ENCODE measurements around the gene SPATA16. TPM values are rescaled to one million over a fixed set of nuclear protein-coding genes. Genes with fewer than 3 reads are reported as not detected.

SPATA16 gene
- total RNA-seq, 2 experiments from 2014 or later = not detected

DNA sequence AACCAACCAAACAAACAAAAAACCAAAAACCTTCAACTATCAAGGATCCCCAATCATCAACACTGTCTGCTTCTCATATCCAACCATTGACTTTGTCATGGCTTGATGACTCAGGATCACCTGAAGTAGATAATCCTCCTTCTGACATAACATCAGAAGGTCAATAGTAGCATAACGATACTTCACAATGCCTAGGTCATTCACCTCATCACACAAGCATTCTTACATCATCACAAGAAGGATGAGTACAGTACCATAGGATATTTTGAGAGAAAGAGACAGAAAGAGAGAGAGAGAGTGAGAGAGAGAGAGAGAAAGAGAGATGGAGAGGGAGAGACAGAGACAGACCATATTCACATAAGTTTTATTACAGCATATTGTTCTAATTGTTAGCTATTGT, 42.1 kb downstream of the SPATA16 start:
- Mint-ChIP-seq H3K36me3 (ENCODE audit: low read depth) (no peaks in the 10 kb centered on the region), H3K4me1 (ENCODE audit: low read depth) (no peaks in the 10 kb centered on the region), H3K27me3 (ENCODE audit: low read depth) (no peaks in the 10 kb centered on the region), H3K27ac (no peak overlapping the region), H3K4me3 (no peak overlapping the region), H3K9me3 (ENCODE audit: insufficient read depth) (no peaks in the 10 kb centered on the region)
- DNase-seq (no peak), ATAC-seq (no peak)
- CTCF ChIA-PET = no interaction called here
- POLR2A ChIA-PET = no interaction called here

DNA sequence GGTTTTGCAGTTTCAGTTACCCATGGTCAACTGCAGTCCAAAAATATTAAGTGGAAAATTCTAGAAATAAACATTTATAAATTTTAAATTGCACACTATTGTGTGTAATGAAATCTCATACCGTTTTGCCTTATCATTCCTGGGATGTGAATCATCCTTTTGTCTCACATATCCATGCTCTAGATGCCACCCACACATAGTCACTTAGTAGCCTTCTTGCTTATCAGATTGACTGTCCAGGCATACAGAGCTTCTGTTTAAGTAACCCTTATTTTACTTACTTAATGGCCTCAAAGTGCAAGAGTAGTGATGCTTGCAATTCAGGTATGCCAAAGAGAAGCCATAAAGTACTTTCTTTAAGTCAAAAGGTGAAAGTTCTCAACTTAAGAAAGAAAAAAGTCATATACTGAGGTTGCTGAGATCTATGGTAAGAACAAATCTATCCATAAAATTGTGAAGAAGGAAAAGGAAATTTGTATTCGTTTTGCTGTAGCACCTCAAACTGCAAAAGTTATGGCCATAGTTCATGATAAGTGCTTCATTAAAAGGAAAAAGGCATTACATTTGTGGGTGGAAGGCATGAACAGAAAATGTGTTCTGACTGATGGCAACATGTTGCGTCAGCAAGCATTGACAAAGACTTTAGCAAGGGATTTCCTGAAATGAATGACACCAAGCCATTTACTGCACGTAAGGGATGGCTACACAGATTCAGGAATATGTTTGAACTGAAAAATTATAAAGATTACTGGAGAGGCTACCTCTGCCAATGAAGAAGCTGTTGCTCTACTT, 43.8 kb downstream of the SPATA16 start:
- ChIA-PET POLR2A (no interaction called here), CTCF (no interaction called here)
- Mint-ChIP-seq H3K9me3 (ENCODE audit: insufficient read depth) (no peaks in the 10 kb centered on the region), H3K4me1 (ENCODE audit: low read depth) (no peaks in the 10 kb centered on the region), H3K27me3 (ENCODE audit: low read depth) (no peaks in the 10 kb centered on the region), H3K4me3 (no peak overlapping the region), H3K27ac (no peak overlapping the region), H3K36me3 (ENCODE audit: low read depth) (no peaks in the 10 kb centered on the region)
- DNase-seq = no peak
- no peak for ATAC-seq

DNA sequence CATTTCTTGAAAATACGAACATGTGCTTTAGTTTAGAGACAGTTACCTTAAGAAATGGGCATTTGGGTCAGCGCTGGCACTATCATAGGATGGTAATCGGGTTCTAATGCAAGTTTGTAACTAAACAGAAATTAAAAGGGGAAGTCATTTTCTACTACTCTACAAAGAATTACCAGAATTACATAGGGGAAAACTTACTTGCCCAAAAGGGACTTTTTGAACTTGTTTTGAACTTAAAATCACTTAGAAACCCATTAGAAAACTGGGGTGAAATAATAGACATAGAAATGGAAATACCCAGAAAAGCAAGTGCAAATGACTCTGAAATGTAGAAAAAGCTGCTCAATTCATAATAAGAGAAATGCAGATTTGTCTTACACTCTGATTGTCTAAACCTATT, 44.9 kb downstream of the SPATA16 start:
- no peaks in the 10 kb centered on the region for H3K27me3 Mint-ChIP-seq (ENCODE audit: low read depth)
- H3K4me1 Mint-ChIP-seq (ENCODE audit: low read depth) = no peaks in the 10 kb centered on the region
- no peak for ATAC-seq
- H3K4me3 Mint-ChIP-seq = no peak overlapping the region
- H3K9me3 Mint-ChIP-seq (ENCODE audit: insufficient read depth) = no peaks in the 10 kb centered on the region
- POLR2A ChIA-PET = no interaction called here
- CTCF ChIA-PET = no interaction called here
- no peak for DNase-seq
- no peaks in the 10 kb centered on the region for H3K36me3 Mint-ChIP-seq (ENCODE audit: low read depth)
- no peak overlapping the region for H3K27ac Mint-ChIP-seq

GRCh38 chr3:173092038-173092437, 49.0 kb downstream of the SPATA16 start:
- POLR2A ChIA-PET = no interaction called here
- H3K4me3 Mint-ChIP-seq = no peak overlapping the region
- no peak for ATAC-seq
- H3K36me3 Mint-ChIP-seq (ENCODE audit: low read depth) = no peaks in the 10 kb centered on the region
- no peak for DNase-seq
- no peaks in the 10 kb centered on the region for H3K4me1 Mint-ChIP-seq (ENCODE audit: low read depth)
- CTCF ChIA-PET = no interaction called here
- H3K9me3 Mint-ChIP-seq (ENCODE audit: insufficient read depth) = no peaks in the 10 kb centered on the region
- no peaks in the 10 kb centered on the region for H3K27me3 Mint-ChIP-seq (ENCODE audit: low read depth)
- no peak overlapping the region for H3K27ac Mint-ChIP-seq

GRCh38 chr3:173090492-173090891, 50.5 kb downstream of the SPATA16 start:
- DNase-seq (no peak), ATAC-seq (no peak)
- ChIA-PET CTCF (no interaction called here), POLR2A (no interaction called here)
- no peaks in the 10 kb centered on the region for H3K4me1 Mint-ChIP-seq (ENCODE audit: low read depth)
- no peak overlapping the region for H3K27ac Mint-ChIP-seq
- no peaks in the 10 kb centered on the region for H3K36me3 Mint-ChIP-seq (ENCODE audit: low read depth)
- no peak overlapping the region for H3K4me3 Mint-ChIP-seq
- no peaks in the 10 kb centered on the region for H3K9me3 Mint-ChIP-seq (ENCODE audit: insufficient read depth)
- H3K27me3 Mint-ChIP-seq (ENCODE audit: low read depth) = no peaks in the 10 kb centered on the region

DNA sequence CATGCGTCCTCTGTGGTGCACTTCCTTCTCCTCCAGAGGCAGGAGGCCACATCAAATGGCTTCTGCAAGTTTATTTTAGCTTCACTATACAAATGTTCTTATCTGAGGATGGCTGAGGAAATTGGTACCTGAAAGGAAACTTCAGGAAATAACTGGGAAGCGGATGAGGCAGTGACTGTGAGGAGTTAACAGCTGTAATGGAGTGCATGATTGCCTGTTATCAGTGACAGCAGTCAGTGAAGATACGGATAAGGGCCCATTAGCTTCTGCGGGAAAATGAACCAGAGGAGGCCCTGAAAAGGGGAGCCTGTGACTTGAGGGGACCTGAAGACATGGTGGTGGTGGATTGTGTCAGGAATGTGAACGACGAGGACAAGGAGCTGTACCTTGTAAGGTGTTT, 51.8 kb downstream of the SPATA16 start:
- ATAC-seq (no peak), DNase-seq (no peak)
- Mint-ChIP-seq H3K36me3 (ENCODE audit: low read depth) (no peaks in the 10 kb centered on the region), H3K27ac (no peak overlapping the region), H3K4me1 (ENCODE audit: low read depth) (no peaks in the 10 kb centered on the region), H3K27me3 (ENCODE audit: low read depth) (no peaks in the 10 kb centered on the region), H3K4me3 (no peak overlapping the region), H3K9me3 (ENCODE audit: insufficient read depth) (no peaks in the 10 kb centered on the region)
- CTCF ChIA-PET = no interaction called here
- POLR2A ChIA-PET = no interaction called here

GRCh38 chr3:173078525-173078924, 62.5 kb downstream of the SPATA16 start:
- no peak overlapping the region for H3K4me3 Mint-ChIP-seq
- H3K36me3 Mint-ChIP-seq (ENCODE audit: low read depth) = no peaks in the 10 kb centered on the region
- H3K27ac Mint-ChIP-seq = no peak overlapping the region
- H3K27me3 Mint-ChIP-seq (ENCODE audit: low read depth) = no peaks in the 10 kb centered on the region
- ATAC-seq (no peak), DNase-seq (no peak)
- ChIA-PET CTCF (no interaction called here), POLR2A (no interaction called here)
- no peaks in the 10 kb centered on the region for H3K4me1 Mint-ChIP-seq (ENCODE audit: low read depth)
- H3K9me3 Mint-ChIP-seq (ENCODE audit: insufficient read depth) = no peaks in the 10 kb centered on the region

- no peaks in the 10 kb centered on the region for H3K4me1 Mint-ChIP-seq (ENCODE audit: low read depth)
- no peaks in the 10 kb centered on the region for H3K27me3 Mint-ChIP-seq (ENCODE audit: low read depth)
- ChIA-PET POLR2A (no interaction called here), CTCF (no interaction called here)
- ATAC-seq = no peak
- DNase-seq = no peak
- no peaks in the 10 kb centered on the region for H3K9me3 Mint-ChIP-seq (ENCODE audit: insufficient read depth)
- H3K27ac Mint-ChIP-seq = no peak overlapping the region
- H3K36me3 Mint-ChIP-seq (ENCODE audit: low read depth) = no peaks in the 10 kb centered on the region
- no peak overlapping the region for H3K4me3 Mint-ChIP-seq
These were observed 74.7 kb downstream of the SPATA16 start for GRCh38 chr3:173066044-173067004.

- no peak for DNase-seq
- CTCF ChIA-PET = no interaction called here
- no peak for ATAC-seq
- H3K9me3 Mint-ChIP-seq (ENCODE audit: insufficient read depth) = no peaks in the 10 kb centered on the region
- POLR2A ChIA-PET = no interaction called here
- H3K36me3 Mint-ChIP-seq (ENCODE audit: low read depth) = no peaks in the 10 kb centered on the region
- H3K4me1 Mint-ChIP-seq (ENCODE audit: low read depth) = no peaks in the 10 kb centered on the region
- H3K27me3 Mint-ChIP-seq (ENCODE audit: low read depth) = no peaks in the 10 kb centered on the region
- H3K4me3 Mint-ChIP-seq = no peak overlapping the region
- H3K27ac Mint-ChIP-seq = no peak overlapping the region
These were observed 75.5 kb downstream of the SPATA16 start for GRCh38 chr3:173065543-173065981.

GRCh38 chr3:173064631-173065030, 76.4 kb downstream of the SPATA16 start:
- Mint-ChIP-seq H3K27me3 (ENCODE audit: low read depth) (no peaks in the 10 kb centered on the region), H3K4me1 (ENCODE audit: low read depth) (no peaks in the 10 kb centered on the region), H3K4me3 (no peak overlapping the region), H3K9me3 (ENCODE audit: insufficient read depth) (no peaks in the 10 kb centered on the region), H3K36me3 (ENCODE audit: low read depth) (no peaks in the 10 kb centered on the region), H3K27ac (no peak overlapping the region)
- no peak for ATAC-seq
- no peak for DNase-seq
- ChIA-PET CTCF (no interaction called here), POLR2A (no interaction called here)

- no peaks in the 10 kb centered on the region for H3K9me3 Mint-ChIP-seq (ENCODE audit: insufficient read depth)
- no peak for DNase-seq
- POLR2A ChIA-PET = no interaction called here
- no peak overlapping the region for H3K27ac Mint-ChIP-seq
- no peak overlapping the region for H3K4me3 Mint-ChIP-seq
- H3K36me3 Mint-ChIP-seq (ENCODE audit: low read depth) = no peaks in the 10 kb centered on the region
- CTCF ChIA-PET = no interaction called here
- no peaks in the 10 kb centered on the region for H3K27me3 Mint-ChIP-seq (ENCODE audit: low read depth)
- no peaks in the 10 kb centered on the region for H3K4me1 Mint-ChIP-seq (ENCODE audit: low read depth)
- no peak for ATAC-seq
These were observed 82.8 kb downstream of the SPATA16 start for GRCh38 chr3:173058229-173058628.

GRCh38 chr3:173055228-173055933, 85.7 kb downstream of the SPATA16 start:
- DNase-seq = no peak
- CTCF ChIA-PET = no interaction called here
- no peaks in the 10 kb centered on the region for H3K9me3 Mint-ChIP-seq (ENCODE audit: insufficient read depth)
- no peaks in the 10 kb centered on the region for H3K4me1 Mint-ChIP-seq (ENCODE audit: low read depth)
- POLR2A ChIA-PET = no interaction called here
- H3K4me3 Mint-ChIP-seq = no peak overlapping the region
- no peak overlapping the region for H3K27ac Mint-ChIP-seq
- no peaks in the 10 kb centered on the region for H3K36me3 Mint-ChIP-seq (ENCODE audit: low read depth)
- no peak for ATAC-seq
- no peaks in the 10 kb centered on the region for H3K27me3 Mint-ChIP-seq (ENCODE audit: low read depth)
